K562 (cell line): Measurements from ENCODE around the gene LRRC15. TPM values are rescaled to one million over a fixed set of nuclear protein-coding genes. Genes with fewer than 3 reads are reported as not detected.

ENCODE experiments used
- ATAC-seq: fragments of 200-7000 bp; cut with Tn5 transposase; 3 replicates; pipeline ENCODE4 v1.9.1; 2020; ENCODE audit warnings: moderate library complexity
- BruUV-seq: library from RNA; stranded (reverse); fragments of 400-500 nt; replicated peaks from 2 replicates; lab custom pipeline; 2021; lab: Mats Ljungman, UMichigan
- CTCF ChIA-PET: fragments of 300-600 bp; formaldehyde crosslinking; extraction: SDS; loops from one replicate; lab custom pipeline; 2021; ENCODE audit warnings: low intra/inter-chr PET ratio; lab: Yijun Ruan, JAX
- POLR2A ChIA-PET: fragments of 300-600, 350-650 bp; sonication (Branson Sonifier 250); formaldehyde crosslinking; extraction: SDS; loops from one replicate; lab custom pipeline; 2021; ENCODE audit warnings: antibody characterized with exemption, inconsistent platforms; lab: Yijun Ruan, JAX
- DNase-seq, 4 experiments: peaks; one replicate each; pipeline versions ENCODE4 v3.0.0 to v3.0.0-alpha.2; 2011 to 2018; ENCODE audit warnings: low spot score in 3 of 4, mixed read lengths in 3 of 4; ENCODE audit errors: extremely low read depth in 1 of 4
- FAIRE-seq: peaks from 2 replicates; lab custom pipeline; 2011; peaks lifted over from hg19 to GRCh38; lab: Jason Lieb, UNC
- H2AFZ ChIP-seq: 2 replicates; pipeline ENCODE4 v1.6.0; 2011; ENCODE audit warnings: low read depth, low read length, control low read depth, inconsistent platforms
- H3K27ac ChIP-seq: fragments of 200-600 bp; 3 replicates; pipeline ENCODE4 v1.8.0; 2011; ENCODE audit warnings: low read depth, mild to moderate bottlenecking, control low read depth, inconsistent platforms, low read length, moderate library complexity, mixed read lengths; ENCODE audit errors: extremely low read depth
- H3K27me3 ChIP-seq, 2 experiments: fragments of 300-600 bp in 1 of 2; 2 replicates in 1 of 2; 3 replicates in 1 of 2; pipeline versions ENCODE4 v1.6.0 to v1.8.0; 2011; ENCODE audit warnings: inconsistent platforms in 2 of 2, low read length in 2 of 2, mild to moderate bottlenecking in 1 of 2, mixed read lengths in 1 of 2, moderate library complexity in 1 of 2; ENCODE audit not compliant: control insufficient read depth in 2 of 2, insufficient read depth in 2 of 2
- H3K36me3 ChIP-seq: fragments of 300-600 bp; 3 replicates; pipeline ENCODE4 v1.8.0; 2011; ENCODE audit warnings: mild to moderate bottlenecking, low read length, inconsistent platforms; ENCODE audit not compliant: control insufficient read depth, insufficient read depth
- H3K4me1 ChIP-seq, 2 experiments: fragments of 200-600 bp in 1 of 2; replicated peaks in 1 of 2; 2 replicates in 1 of 2; 3 replicates in 1 of 2; pipeline versions ENCODE4 v1.5.1 to v1.8.0; 2011; ENCODE audit warnings: inconsistent platforms in 2 of 2, low read length in 2 of 2, mild to moderate bottlenecking in 1 of 2, mixed read lengths in 1 of 2, moderate library complexity in 1 of 2; ENCODE audit not compliant: control insufficient read depth in 2 of 2, insufficient read depth in 2 of 2
- H3K4me2 ChIP-seq: 2 replicates; pipeline ENCODE4 v1.6.1; 2011; ENCODE audit warnings: low read length, control low read depth, inconsistent platforms, mixed read lengths; ENCODE audit not compliant: insufficient read depth
- H3K4me3 ChIP-seq: fragments of 200-600 bp; sonication (generic), shearing (Covaris generic); 2 replicates; pipeline ENCODE4 v1.5.1; 2016; ENCODE audit warnings: control low read depth, inconsistent platforms
- H3K79me2 ChIP-seq: fragments of 200-600 bp; 3 replicates; pipeline ENCODE4 v1.8.0; 2011; ENCODE audit warnings: low read length, inconsistent platforms; ENCODE audit not compliant: control insufficient read depth, insufficient read depth
- H3K9ac ChIP-seq, 2 experiments: 2 replicates each; pipeline versions ENCODE4 v1.6.0 to v1.6.1; 2011; ENCODE audit warnings: low read depth in 2 of 2, low read length in 2 of 2, control low read depth in 1 of 2, inconsistent platforms in 1 of 2, mild to moderate bottlenecking in 1 of 2, mixed read lengths in 1 of 2; ENCODE audit not compliant: insufficient read depth in 1 of 2
- H3K9me1 ChIP-seq: one replicate; pipeline ENCODE4 v1.6.0; 2011; ENCODE audit warnings: inconsistent platforms, mild to moderate bottlenecking, low read length, moderate library complexity; ENCODE audit not compliant: control insufficient read depth, insufficient read depth
- H3K9me3 ChIP-seq: replicated peaks from 2 replicates; pipeline ENCODE4 v1.5.1; 2011; ENCODE audit warnings: low read depth, low read length, inconsistent platforms; ENCODE audit not compliant: control insufficient read depth, insufficient read depth
- H4K20me1 ChIP-seq: replicated peaks from 2 replicates; pipeline ENCODE4 v1.6.1; 2011; ENCODE audit warnings: low read length, inconsistent platforms, mixed read lengths; ENCODE audit not compliant: control insufficient read depth, insufficient read depth
- FOXK2 ChIP-seq, 2 experiments: fragments of 450-650 bp; IDR thresholded peaks in 1 of 2; conservative IDR thresholded peaks in 1 of 2; 2 replicates each; pipeline ENCODE4 v1.6.1; 2016; ENCODE audit warnings: low read depth in 2 of 2, mild to moderate bottlenecking in 1 of 2
- POU5F1 ChIP-seq: fragments of 150-350 bp; IDR thresholded peaks from 2 replicates; pipeline ENCODE4 v1.6.1; 2014; ENCODE audit warnings: borderline replicate concordance, low read length, low read depth, mild to moderate bottlenecking; ENCODE audit not compliant: partially characterized antibody
- WGBS: fragments of 100-300 bp; shearing (Covaris generic); methylation state at CpG from one replicate; pipeline ENCODE4 v1.1.6; 2016; ENCODE audit warnings: low coverage, mixed read lengths; ENCODE audit not compliant: insufficient coverage; ENCODE audit errors: missing lambda C conversion rate; 5-methylcytosine and 5-hydroxymethylcytosine counted together
- in situ Hi-C: fragments of 300-500 bp; cut with MboI; formaldehyde crosslinking; loops from 4 replicates; pipeline ENCODE4 v1.15.0; 2018; ENCODE audit warnings: inconsistent platforms, mixed read lengths
- intact Hi-C: fragments of 100-400 bp; cut with micrococcal nuclease; formaldehyde crosslinking; loops from 2 replicates; pipeline ENCODE4 v1.14.2; 2022
- polyA plus RNA-seq, 8 experiments: library from polyadenylated mRNA; depleted of rRNA in 4 of 8; stranded (reverse) in 5 of 8; unstranded in 3 of 8; fragments of >200 nt; fragmentation: Nextera tagmentation in 2 of 8; fragmentation: Illumina TruSeq in 1 of 8; extraction: Ambion mirVana in 2 of 8; extraction: Trizol in 1 of 8; gene quantifications; 2 replicates each; pipeline versions ENCODE4 v1.2.1 to v1.2.3, GENCODE V29; 2011 to 2014; ENCODE audit warnings: inconsistent platforms in 1 of 8, missing spikeins in 1 of 8
- total RNA-seq, 7 experiments: library from RNA; depleted of rRNA in 6 of 7; stranded (reverse); fragments of >200 nt in 6 of 7; fragmentation: Illumina TruSeq in 2 of 7; extraction: Trizol in 2 of 7; gene quantifications; 2 replicates each; pipeline versions ENCODE4 v1.2.1 to v1.2.3, GENCODE V29; 2011 to 2021; ENCODE audit warnings: low replicate concordance in 1 of 7

Gene LRRC15
- total and polyA plus RNA-seq, 9 of the 15 experiments (the other 6 are each of a cell fraction or from before 2014, with no cell fraction given), result not detected

DNA sequence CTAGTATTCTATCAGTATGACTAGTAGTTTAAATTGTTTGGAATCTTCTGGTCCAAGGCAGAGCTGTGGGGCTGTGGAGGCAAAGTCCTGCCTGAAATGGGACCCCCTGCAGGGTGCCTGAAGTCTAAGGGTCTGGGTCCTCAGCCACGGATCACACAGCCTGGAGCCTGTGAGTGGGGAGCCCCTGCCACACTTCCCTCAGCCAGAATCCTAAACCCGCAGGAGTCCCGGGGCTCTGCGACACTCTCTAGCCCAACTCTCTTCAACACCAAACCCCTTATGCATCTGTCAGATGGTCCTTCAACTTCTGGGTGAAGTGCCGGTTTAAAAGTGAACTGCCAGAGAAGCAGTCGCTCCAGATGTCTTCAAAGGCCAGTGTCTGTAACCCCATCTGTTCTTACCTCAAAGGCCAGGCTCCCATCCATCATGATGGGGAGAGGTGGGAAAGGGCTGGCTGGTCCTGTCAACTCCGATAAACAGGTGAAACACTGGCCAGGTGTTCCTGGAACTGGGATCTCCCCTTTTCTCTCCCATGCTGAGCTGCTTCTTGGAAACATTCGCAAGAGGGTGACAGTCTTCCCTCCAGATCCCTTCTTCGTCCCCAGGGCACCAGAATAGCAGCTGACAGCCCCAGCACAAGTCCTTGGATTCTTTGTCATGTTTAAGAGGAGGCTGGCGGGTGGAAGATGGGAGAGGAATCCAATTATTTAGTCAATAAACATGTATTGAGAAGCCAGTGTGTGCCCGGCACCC is 64.0 kb downstream of the LRRC15 start:
- 55% methylated on average over 11 of the region's 11 CpGs for WGBS
- Histone ChIP-seq H2AFZ (no peak overlapping the region), H3K79me2 (no peaks in the 10 kb centered on the region), H3K36me3 (no peaks in the 10 kb centered on the region), H4K20me1 (no peaks in the 10 kb centered on the region), H3K4me3 (no peak overlapping the region), H3K4me1 (peaks cover 0 to 5% of the 10 kb centered on the region in 2 experiments; a peak in 3 of 5 replicates), H3K9me1 (no peaks in the 10 kb centered on the region), H3K9me3 (no peaks in the 10 kb centered on the region; the same call in 1 of the 2 replicates), H3K9ac (peak overlapping the region in 1 of 2 experiments; percentile 64; a peak in 1 of 4 replicates), H3K27ac (no peak overlapping the region), H3K4me2 (no peak overlapping the region), H3K27me3 (no peaks in the 10 kb centered on the region; a peak in 1 of 5 replicates)
- TF ChIP-seq FOXK2 (conservative IDR thresholded peaks at IDR 0.05 in 1 of 2, IDR thresholded peaks at IDR 0.05 in 1 of 2; ENCODE audit: low read depth in 2 of 2) (no peak), POU5F1 (no peak)
- in situ Hi-C loops, result loop anchor here (25.0 kb wide), 1 partner anchor 1493 kb away; no protein-coding TSS in a partner anchor
- DNase-seq, result no peak
- ChIA-PET POLR2A (interaction anchor here (0.6 to 1.2 kb wide), 2 partner anchors 22 to 166 kb away, joined by 3 to 4 read pairs; no protein-coding TSS in a partner anchor), CTCF (no interaction called here)
- intact Hi-C loops, result no loop called here
- ATAC-seq, result no peak
- no TSS peak for BruUV-seq
- FAIRE-seq, result no peak

Other genes starting within 250 kb of the LRRC15 start
- gene HES1, start 233.6 kb downstream of the LRRC15 start, total RNA-seq (2014; rRNA removed), result 37.0 and 46.8 TPM in 2 replicates
- 17.7 and 17.8 TPM in 2 replicates for gene HES1, start 233.6 kb downstream of the LRRC15 start, total RNA-seq (2014; rRNA removed; fragmentation: Illumina TruSeq; extraction: Trizol)
- gene HES1, start 233.6 kb downstream of the LRRC15 start, total RNA-seq (2015; rRNA removed; fragmentation: Illumina TruSeq; extraction: Trizol), result 24.0 and 24.9 TPM in 2 replicates
- gene HES1, start 233.6 kb downstream of the LRRC15 start, total RNA-seq (2021), result 30.5 and 39.1 TPM in 2 replicates
- gene HES1, start 233.6 kb downstream of the LRRC15 start, polyA plus RNA-seq (2011; rRNA removed), result 4.8 and 9.0 TPM in 2 replicates
- gene HES1, start 233.6 kb downstream of the LRRC15 start, polyA plus RNA-seq (2014; fragmentation: Illumina TruSeq; extraction: Trizol), result 16.7 and 19.3 TPM in 2 replicates
- gene HES1, start 233.6 kb downstream of the LRRC15 start, polyA plus RNA-seq (2014; fragmentation: Nextera tagmentation; extraction: Ambion mirVana), result 1 to 10 TPM; 3.4 to 6.3 TPM
- 23.1 and 32.2 TPM in 2 replicates for gene HES1, start 233.6 kb downstream of the LRRC15 start, polyA plus RNA-seq (2014; rRNA removed)
- gene CPN2, start 18.4 kb downstream of the LRRC15 start, total RNA-seq (2014; rRNA removed), result not detected in 2 replicates
- not detected in 2 replicates for gene CPN2, start 18.4 kb downstream of the LRRC15 start, total RNA-seq (2014; rRNA removed; fragmentation: Illumina TruSeq; extraction: Trizol)
- gene CPN2, start 18.4 kb downstream of the LRRC15 start, total RNA-seq (2015; rRNA removed; fragmentation: Illumina TruSeq; extraction: Trizol), result not detected in 2 replicates
- gene CPN2, start 18.4 kb downstream of the LRRC15 start, total RNA-seq (2021), result not detected in 2 replicates
- gene CPN2, start 18.4 kb downstream of the LRRC15 start, polyA plus RNA-seq (2011; rRNA removed), result not detected in 2 replicates
- not detected in 2 replicates for gene CPN2, start 18.4 kb downstream of the LRRC15 start, polyA plus RNA-seq (2014; fragmentation: Illumina TruSeq; extraction: Trizol)
- not detected for gene CPN2, start 18.4 kb downstream of the LRRC15 start, polyA plus RNA-seq (2014; fragmentation: Nextera tagmentation; extraction: Ambion mirVana)
- not detected in 2 replicates for gene CPN2, start 18.4 kb downstream of the LRRC15 start, polyA plus RNA-seq (2014; rRNA removed)
- 0.04 TPM in 1 of 2 replicates, not detected in the other for gene GP5, start 29.5 kb upstream of the LRRC15 start, total RNA-seq (2014; rRNA removed)
- not detected in 2 replicates for gene GP5, start 29.5 kb upstream of the LRRC15 start, total RNA-seq (2014; rRNA removed; fragmentation: Illumina TruSeq; extraction: Trizol)
- 0.04 TPM in 1 of 2 replicates, not detected in the other for gene GP5, start 29.5 kb upstream of the LRRC15 start, total RNA-seq (2015; rRNA removed; fragmentation: Illumina TruSeq; extraction: Trizol)
- 0.09 TPM in 1 of 2 replicates, not detected in the other for gene GP5, start 29.5 kb upstream of the LRRC15 start, total RNA-seq (2021)
- gene GP5, start 29.5 kb upstream of the LRRC15 start, polyA plus RNA-seq (2011; rRNA removed), result 0.01 and 0.03 TPM in 2 replicates
- not detected in 2 replicates for gene GP5, start 29.5 kb upstream of the LRRC15 start, polyA plus RNA-seq (2014; fragmentation: Illumina TruSeq; extraction: Trizol)
- gene GP5, start 29.5 kb upstream of the LRRC15 start, polyA plus RNA-seq (2014; fragmentation: Nextera tagmentation; extraction: Ambion mirVana), result not detected
- 0.04 and 0.08 TPM in 2 replicates for gene GP5, start 29.5 kb upstream of the LRRC15 start, polyA plus RNA-seq (2014; rRNA removed)
- gene ATP13A3, start 117.3 kb upstream of the LRRC15 start, total RNA-seq (2014; rRNA removed), result 72.3 and 86.6 TPM in 2 replicates
- gene ATP13A3, start 117.3 kb upstream of the LRRC15 start, total RNA-seq (2014; rRNA removed; fragmentation: Illumina TruSeq; extraction: Trizol), result 116 and 120 TPM in 2 replicates
- gene ATP13A3, start 117.3 kb upstream of the LRRC15 start, total RNA-seq (2015; rRNA removed; fragmentation: Illumina TruSeq; extraction: Trizol), result 87.3 and 95.8 TPM in 2 replicates
- 85.4 and 95.2 TPM in 2 replicates for gene ATP13A3, start 117.3 kb upstream of the LRRC15 start, total RNA-seq (2021)
- gene ATP13A3, start 117.3 kb upstream of the LRRC15 start, polyA plus RNA-seq (2011; rRNA removed), result 99.4 and 135 TPM in 2 replicates
- gene ATP13A3, start 117.3 kb upstream of the LRRC15 start, polyA plus RNA-seq (2014; fragmentation: Illumina TruSeq; extraction: Trizol), result 65.9 and 77.7 TPM in 2 replicates
- 10 to 100 TPM; 16.6 to 16.8 TPM for gene ATP13A3, start 117.3 kb upstream of the LRRC15 start, polyA plus RNA-seq (2014; fragmentation: Nextera tagmentation; extraction: Ambion mirVana)
- gene ATP13A3, start 117.3 kb upstream of the LRRC15 start, polyA plus RNA-seq (2014; rRNA removed), result 46.2 and 54.7 TPM in 2 replicates